AG04450 (cell line): ENCODE results near the gene ZSCAN18. TPM values are rescaled to one million over a fixed set of nuclear protein-coding genes. Genes with fewer than 3 reads are reported as not detected.
A peak's percentile ranks its signal among the peaks of the same experiment; 100 is the strongest.

Experiments used
- CTCF ChIA-PET: fragments of 300-600, 350-600 bp; formaldehyde crosslinking; extraction: SDS; loops from one replicate; lab custom pipeline; 2022; ENCODE audit warnings: antibody characterized with exemption, inconsistent platforms; lab: Charles Lee
- POLR2A ChIA-PET: fragments of 350-600 bp; formaldehyde crosslinking; extraction: SDS; loops from one replicate; lab custom pipeline; 2021; ENCODE audit warnings: antibody characterized with exemption, inconsistent platforms; lab: Yijun Ruan, JAX
- DNase-seq: peaks from one replicate; pipeline ENCODE4 v3.0.0-alpha.2; 2011; ENCODE audit warnings: low read depth, low spot score
- H3K27ac ChIP-seq: one replicate; pipeline ENCODE4 v1.5.1; 2012; ENCODE audit warnings: low read depth, low read length, control low read depth
- H3K27me3 ChIP-seq: one replicate; pipeline ENCODE4 v1.6.0; 2012; ENCODE audit warnings: low read length; ENCODE audit not compliant: control insufficient read depth, insufficient read depth
- H3K4me3 ChIP-seq: 2 replicates; pipeline ENCODE4 v1.5.1; 2011; ENCODE audit warnings: mild to moderate bottlenecking, low read depth, low read length, control low read depth
- H3K9me3 ChIP-seq: 2 replicates; pipeline ENCODE4 v1.5.1; 2012; ENCODE audit warnings: low read length; ENCODE audit not compliant: control insufficient read depth, insufficient read depth
- polyA plus RNA-seq: library from polyadenylated mRNA; depleted of rRNA; stranded (reverse); fragments of >200 nt; gene quantifications from 2 replicates; pipeline ENCODE4 v1.2.3, GENCODE V29; 2011
- TF ChIP-seq, protein P1 (sequence below): IDR thresholded peaks from 2 replicates; pipeline ENCODE4 v1.5.1; 2011; ENCODE audit warnings: low read depth, low read length, control low read depth, inconsistent platforms

The ZSCAN18 gene
- polyA plus RNA-seq, 1 experiment, result 12.7 TPM

DNA sequence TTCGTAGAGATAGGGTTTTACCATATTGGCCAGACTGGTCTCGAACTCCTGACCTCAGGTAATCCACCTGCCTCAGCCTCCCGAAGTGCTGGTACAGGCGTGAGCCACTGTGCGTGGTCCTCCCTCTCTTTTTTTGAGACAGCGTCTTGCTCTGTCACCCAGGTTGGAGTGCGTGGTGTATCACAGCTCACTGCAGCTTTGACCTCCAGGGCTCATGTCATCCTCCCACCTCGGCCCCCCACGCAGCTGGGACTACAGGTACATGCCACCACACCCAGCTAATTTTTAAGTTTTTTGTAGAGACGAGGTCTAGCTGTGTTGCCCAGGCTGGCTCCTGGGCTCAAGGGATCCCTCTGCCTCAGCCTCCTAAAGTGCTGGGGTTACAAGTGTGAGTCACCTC lies 18.2 kb downstream of the ZSCAN18 start:
- CTCF ChIA-PET, result no interaction called here
- TF ChIP-seq, protein P1, sequence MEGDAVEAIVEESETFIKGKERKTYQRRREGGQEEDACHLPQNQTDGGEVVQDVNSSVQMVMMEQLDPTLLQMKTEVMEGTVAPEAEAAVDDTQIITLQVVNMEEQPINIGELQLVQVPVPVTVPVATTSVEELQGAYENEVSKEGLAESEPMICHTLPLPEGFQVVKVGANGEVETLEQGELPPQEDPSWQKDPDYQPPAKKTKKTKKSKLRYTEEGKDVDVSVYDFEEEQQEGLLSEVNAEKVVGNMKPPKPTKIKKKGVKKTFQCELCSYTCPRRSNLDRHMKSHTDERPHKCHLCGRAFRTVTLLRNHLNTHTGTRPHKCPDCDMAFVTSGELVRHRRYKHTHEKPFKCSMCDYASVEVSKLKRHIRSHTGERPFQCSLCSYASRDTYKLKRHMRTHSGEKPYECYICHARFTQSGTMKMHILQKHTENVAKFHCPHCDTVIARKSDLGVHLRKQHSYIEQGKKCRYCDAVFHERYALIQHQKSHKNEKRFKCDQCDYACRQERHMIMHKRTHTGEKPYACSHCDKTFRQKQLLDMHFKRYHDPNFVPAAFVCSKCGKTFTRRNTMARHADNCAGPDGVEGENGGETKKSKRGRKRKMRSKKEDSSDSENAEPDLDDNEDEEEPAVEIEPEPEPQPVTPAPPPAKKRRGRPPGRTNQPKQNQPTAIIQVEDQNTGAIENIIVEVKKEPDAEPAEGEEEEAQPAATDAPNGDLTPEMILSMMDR, result no peak
- Histone ChIP-seq H3K4me3 (no peak overlapping the region), H3K9me3 (peaks cover 70% of the 10 kb centered on the region), H3K27ac (no peak overlapping the region), H3K27me3 (no peaks in the 10 kb centered on the region)
- POLR2A ChIA-PET, result no interaction called here
- DNase-seq, result no peak

DNA sequence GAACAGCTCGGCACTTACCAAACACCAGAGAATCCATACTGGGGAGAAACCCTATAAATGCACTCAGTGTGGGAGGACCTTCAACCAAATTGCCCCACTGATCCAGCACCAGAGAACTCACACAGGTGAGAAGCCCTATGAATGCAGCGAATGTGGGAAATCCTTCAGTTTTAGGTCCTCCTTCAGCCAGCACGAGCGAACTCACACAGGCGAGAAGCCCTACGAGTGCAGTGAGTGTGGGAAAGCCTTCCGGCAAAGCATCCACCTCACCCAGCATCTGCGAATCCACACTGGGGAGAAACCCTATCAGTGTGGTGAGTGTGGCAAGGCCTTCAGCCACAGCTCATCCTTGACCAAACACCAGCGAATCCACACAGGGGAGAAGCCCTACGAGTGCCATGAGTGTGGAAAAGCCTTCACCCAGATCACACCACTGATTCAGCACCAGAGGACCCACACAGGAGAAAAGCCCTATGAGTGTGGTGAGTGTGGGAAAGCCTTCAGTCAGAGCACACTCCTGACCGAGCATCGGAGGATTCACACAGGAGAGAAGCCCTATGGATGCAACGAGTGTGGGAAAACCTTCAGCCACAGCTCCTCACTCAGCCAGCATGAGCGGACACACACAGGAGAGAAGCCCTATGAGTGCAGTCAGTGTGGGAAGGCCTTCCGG lies 30.7 kb downstream of the ZSCAN18 start:
- Histone ChIP-seq H3K27me3 (no peaks in the 10 kb centered on the region), H3K9me3 (peaks cover 88% of the 10 kb centered on the region), H3K4me3 (no peak overlapping the region), H3K27ac (no peak overlapping the region)
- ChIA-PET POLR2A (no interaction called here), CTCF (no interaction called here)
- TF ChIP-seq, protein P1, result no peak
- DNase-seq, result no peak

DNA sequence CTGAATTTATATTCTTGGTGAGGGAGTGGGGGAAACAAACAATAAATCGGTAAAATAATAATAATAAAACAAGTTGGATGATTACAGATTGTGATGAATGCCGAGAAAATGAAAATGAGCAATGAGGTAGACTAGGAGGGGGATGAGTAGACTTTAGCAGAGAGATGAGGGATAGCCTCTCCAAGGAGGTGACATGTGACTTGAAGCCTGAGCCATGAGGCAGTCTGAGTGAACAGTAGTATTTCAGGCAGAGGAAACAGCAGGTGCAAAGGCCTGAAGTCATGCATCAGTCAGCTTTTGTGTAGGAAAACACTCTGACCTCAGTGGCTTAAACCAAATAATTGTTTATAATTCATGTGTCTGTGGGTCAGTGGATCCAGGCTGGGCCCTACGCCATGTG lies 34.3 kb downstream of the ZSCAN18 start:
- no peaks in the 10 kb centered on the region for H3K27me3 ChIP-seq
- H3K27ac ChIP-seq, result no peak overlapping the region
- DNase-seq, result no peak
- TF ChIP-seq, protein P1, result no peak
- H3K4me3 ChIP-seq, result no peak overlapping the region
- ChIA-PET POLR2A (no interaction called here), CTCF (no interaction called here)
- H3K9me3 ChIP-seq, result peaks cover 90% of the 10 kb centered on the region

DNA sequence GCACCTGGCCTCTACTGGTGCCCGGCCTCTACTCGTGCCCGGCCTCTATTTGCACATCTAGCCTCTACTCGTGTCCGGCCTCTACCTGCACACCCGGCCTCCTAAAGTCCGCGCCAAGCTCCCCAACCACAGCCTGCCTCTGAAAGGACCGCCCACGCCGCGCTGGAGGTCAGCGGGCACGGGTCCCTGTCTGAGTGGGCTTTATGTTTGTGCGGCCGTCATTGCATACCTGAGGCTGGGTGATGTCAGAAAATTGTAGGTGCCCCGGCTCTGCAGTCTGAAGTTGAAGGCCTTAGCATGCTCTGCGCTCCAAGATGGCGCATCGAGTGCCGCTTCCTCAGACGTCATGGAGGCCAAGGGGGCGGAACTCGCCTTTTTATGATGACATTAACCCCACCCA lies 37.8 kb downstream of the ZSCAN18 start:
- TF ChIP-seq, protein P1, result no peak
- POLR2A ChIA-PET, result interaction anchor here (2.4 kb wide), 1 partner anchor 58 kb away, joined by 11 read pairs; the partner anchor contains the start of gene ZNF606

DNA sequence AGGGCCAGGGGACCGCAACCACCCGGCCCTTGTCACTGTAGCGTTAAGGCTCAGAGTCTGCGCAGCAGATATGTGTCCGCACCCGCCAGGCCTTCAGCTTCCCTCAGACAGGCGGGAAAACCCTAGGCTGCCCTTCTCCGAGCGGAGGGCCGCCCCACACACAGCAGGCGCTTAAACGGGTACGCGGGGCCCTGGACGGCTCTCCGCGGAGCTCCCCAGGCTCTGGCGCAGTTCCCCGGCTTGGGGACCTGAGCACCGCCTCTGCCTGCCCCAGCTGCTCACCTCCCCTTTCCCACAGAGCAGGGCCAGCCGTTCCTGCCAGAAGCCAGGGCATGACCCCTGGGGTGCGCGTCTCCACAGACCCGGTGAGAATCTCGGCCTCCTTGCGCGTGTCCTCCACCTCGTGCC lies 38.4 kb downstream of the ZSCAN18 start:
- ChIA-PET CTCF (no interaction called here), POLR2A (interaction anchor here (2.4 kb wide), 1 partner anchor 57 kb away, joined by 11 read pairs; the partner anchor contains the start of gene ZNF606)
- Histone ChIP-seq H3K9me3 (peaks cover 86% of the 10 kb centered on the region), H3K4me3 (peak overlapping the region; percentile 56), H3K27ac (peak overlapping the region; percentile 65), H3K27me3 (peaks cover 2% of the 10 kb centered on the region)
- DNase-seq, result no peak
- TF ChIP-seq, protein P1, result no peak

More for the DNA sequence above, 37.8 kb downstream of the ZSCAN18 start:
- Histone ChIP-seq H3K4me3 (no peak overlapping the region), H3K27ac (no peak overlapping the region), H3K27me3 (peaks cover 2% of the 10 kb centered on the region), H3K9me3 (peaks cover 86% of the 10 kb centered on the region)
- CTCF ChIA-PET, result no interaction called here
- DNase-seq, result no peak
